ENCODE results near the gene NLK. TPM values are rescaled to one million over a fixed set of nuclear protein-coding genes. Genes with fewer than 3 reads are reported as not detected.

The NLK gene
- total and polyA plus RNA-seq, 2 of the 13 experiments (the other 11 are each of a cell fraction or from before 2014, with no cell fraction given) = 13.4 to 14.6 TPM

DNA sequence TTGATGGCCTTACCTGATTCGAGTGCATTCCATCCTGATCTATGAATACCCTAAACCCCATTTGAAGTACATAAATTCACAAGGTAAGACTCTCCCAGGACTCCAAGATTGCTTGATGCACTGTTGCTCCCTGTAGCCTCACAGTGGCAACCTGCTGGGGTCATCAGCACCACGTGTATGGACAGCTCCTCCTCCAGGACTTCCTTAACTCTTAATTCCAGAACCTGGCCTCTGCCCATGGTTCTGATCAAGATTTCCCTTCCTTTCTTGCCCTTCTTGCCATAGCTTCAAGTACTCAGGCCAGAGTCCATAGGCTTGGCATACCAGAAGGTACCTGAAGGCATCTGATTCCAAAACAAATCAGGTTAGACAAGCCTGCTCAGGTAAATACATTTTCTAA is 34.0 kb upstream of the NLK start (continued):
- TF ChIP-seq, protein P1, sequence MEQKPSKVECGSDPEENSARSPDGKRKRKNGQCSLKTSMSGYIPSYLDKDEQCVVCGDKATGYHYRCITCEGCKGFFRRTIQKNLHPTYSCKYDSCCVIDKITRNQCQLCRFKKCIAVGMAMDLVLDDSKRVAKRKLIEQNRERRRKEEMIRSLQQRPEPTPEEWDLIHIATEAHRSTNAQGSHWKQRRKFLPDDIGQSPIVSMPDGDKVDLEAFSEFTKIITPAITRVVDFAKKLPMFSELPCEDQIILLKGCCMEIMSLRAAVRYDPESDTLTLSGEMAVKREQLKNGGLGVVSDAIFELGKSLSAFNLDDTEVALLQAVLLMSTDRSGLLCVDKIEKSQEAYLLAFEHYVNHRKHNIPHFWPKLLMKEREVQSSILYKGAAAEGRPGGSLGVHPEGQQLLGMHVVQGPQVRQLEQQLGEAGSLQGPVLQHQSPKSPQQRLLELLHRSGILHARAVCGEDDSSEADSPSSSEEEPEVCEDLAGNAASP (CRISPR knock-in tag; IDR thresholded peaks at IDR 0.05; ENCODE audit: borderline replicate concordance) = 0 out of 2 replicates have a peak, but pooled peaks have one; percentile 58
- TF ChIP-seq, protein P2, sequence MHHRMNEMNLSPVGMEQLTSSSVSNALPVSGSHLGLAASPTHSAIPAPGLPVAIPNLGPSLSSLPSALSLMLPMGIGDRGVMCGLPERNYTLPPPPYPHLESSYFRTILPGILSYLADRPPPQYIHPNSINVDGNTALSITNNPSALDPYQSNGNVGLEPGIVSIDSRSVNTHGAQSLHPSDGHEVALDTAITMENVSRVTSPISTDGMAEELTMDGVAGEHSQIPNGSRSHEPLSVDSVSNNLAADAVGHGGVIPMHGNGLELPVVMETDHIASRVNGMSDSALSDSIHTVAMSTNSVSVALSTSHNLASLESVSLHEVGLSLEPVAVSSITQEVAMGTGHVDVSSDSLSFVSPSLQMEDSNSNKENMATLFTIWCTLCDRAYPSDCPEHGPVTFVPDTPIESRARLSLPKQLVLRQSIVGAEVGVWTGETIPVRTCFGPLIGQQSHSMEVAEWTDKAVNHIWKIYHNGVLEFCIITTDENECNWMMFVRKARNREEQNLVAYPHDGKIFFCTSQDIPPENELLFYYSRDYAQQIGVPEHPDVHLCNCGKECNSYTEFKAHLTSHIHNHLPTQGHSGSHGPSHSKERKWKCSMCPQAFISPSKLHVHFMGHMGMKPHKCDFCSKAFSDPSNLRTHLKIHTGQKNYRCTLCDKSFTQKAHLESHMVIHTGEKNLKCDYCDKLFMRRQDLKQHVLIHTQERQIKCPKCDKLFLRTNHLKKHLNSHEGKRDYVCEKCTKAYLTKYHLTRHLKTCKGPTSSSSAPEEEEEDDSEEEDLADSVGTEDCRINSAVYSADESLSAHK (CRISPR knock-in tag; IDR thresholded peaks at IDR 0.05; ENCODE audit: borderline replicate concordance) = no peak
- TF ChIP-seq ZNF124 (CRISPR knock-in tag; IDR thresholded peaks at IDR 0.05) = no peak
- TF ChIP-seq ZNF451 (CRISPR knock-in tag; IDR thresholded peaks at IDR 0.05) = no peak

DNA sequence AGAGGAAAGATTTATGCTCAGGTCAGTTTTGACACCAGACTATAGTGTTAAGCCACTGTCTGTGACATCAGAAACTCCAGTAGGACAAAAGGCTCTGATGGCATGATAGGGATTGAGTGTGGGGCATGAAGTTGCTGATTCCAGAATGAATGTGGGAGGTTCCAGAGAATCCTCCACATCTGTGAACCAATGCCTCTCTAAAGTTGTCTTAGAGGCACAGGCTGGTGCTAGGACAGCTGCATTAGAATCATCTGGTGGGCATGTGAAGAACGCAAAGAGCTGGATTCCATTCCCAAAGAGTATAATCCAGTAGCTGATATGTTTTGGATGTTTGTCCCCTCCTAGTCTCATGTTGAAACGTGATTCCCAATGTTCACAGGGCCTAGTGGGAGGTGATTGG is 32.1 kb upstream of the NLK start:
- intact Hi-C loops (cut with micrococcal nuclease; ENCODE audit: unreplicated experiment) = no loop called here
- CTCF ChIA-PET (ENCODE audit: low intra/inter-chr PET ratio, low total read pairs) = no interaction called here
- no peak for DNase-seq (ENCODE audit: low spot score)
- TF ChIP-seq RAD21 (CRISPR knock-in tag; IDR thresholded peaks at IDR 0.05) = no peak
- TF ChIP-seq, protein P3, sequence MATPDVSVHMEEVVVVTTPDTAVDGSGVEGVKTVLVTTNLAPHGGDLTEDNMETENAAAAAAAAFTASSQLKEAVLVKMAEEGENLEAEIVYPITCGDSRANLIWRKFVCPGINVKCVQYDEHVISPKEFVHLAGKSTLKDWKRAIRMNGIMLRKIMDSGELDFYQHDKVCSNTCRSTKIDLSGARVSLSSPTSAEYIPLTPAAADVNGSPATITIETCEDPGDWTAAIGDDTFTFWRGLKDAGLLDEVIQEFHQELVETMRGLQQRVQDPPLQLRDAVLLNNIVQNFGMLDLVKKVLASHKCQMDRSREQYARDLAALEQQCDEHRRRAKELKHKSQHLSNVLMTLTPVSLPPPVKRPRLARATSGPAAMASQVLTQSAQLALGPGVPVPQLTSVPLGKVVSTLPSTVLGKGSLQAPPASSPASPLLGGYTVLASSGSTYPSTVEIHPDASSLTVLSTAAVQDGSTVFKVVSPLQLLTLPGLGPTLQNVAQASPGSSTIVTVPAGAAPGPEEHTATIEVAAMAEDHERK (CRISPR knock-in tag; IDR thresholded peaks at IDR 0.05; ENCODE audit: low read depth) = no peak
- no peak for TF ChIP-seq SMC3 (IDR thresholded peaks at IDR 0.05; ENCODE audit: low read length)
- no peak for TF ChIP-seq TBL1XR1 (IDR thresholded peaks at IDR 0.05; ENCODE audit: borderline replicate concordance, low read length, partially characterized antibody)
- TF ChIP-seq POGZ (CRISPR knock-in tag; IDR thresholded peaks at IDR 0.05) = no peak
- no peak for TF ChIP-seq ZBTB3 (CRISPR knock-in tag; IDR thresholded peaks at IDR 0.05; ENCODE audit: borderline replicate concordance, low read depth)
- TF ChIP-seq NFE2L1 (CRISPR knock-in tag; IDR thresholded peaks at IDR 0.05; ENCODE audit: borderline replicate concordance) = no peak
- TF ChIP-seq, protein P4, sequence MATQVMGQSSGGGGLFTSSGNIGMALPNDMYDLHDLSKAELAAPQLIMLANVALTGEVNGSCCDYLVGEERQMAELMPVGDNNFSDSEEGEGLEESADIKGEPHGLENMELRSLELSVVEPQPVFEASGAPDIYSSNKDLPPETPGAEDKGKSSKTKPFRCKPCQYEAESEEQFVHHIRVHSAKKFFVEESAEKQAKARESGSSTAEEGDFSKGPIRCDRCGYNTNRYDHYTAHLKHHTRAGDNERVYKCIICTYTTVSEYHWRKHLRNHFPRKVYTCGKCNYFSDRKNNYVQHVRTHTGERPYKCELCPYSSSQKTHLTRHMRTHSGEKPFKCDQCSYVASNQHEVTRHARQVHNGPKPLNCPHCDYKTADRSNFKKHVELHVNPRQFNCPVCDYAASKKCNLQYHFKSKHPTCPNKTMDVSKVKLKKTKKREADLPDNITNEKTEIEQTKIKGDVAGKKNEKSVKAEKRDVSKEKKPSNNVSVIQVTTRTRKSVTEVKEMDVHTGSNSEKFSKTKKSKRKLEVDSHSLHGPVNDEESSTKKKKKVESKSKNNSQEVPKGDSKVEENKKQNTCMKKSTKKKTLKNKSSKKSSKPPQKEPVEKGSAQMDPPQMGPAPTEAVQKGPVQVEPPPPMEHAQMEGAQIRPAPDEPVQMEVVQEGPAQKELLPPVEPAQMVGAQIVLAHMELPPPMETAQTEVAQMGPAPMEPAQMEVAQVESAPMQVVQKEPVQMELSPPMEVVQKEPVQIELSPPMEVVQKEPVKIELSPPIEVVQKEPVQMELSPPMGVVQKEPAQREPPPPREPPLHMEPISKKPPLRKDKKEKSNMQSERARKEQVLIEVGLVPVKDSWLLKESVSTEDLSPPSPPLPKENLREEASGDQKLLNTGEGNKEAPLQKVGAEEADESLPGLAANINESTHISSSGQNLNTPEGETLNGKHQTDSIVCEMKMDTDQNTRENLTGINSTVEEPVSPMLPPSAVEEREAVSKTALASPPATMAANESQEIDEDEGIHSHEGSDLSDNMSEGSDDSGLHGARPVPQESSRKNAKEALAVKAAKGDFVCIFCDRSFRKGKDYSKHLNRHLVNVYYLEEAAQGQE (IDR thresholded peaks at IDR 0.05; ENCODE audit: borderline replicate concordance in 1 of 2, low read depth in 1 of 2, low read length in 2 of 2) = no peak
- no peak for TF ChIP-seq ZBTB42 (CRISPR knock-in tag; IDR thresholded peaks at IDR 0.05)
- no peak for TF ChIP-seq ZNF570 (CRISPR knock-in tag; IDR thresholded peaks at IDR 0.05; ENCODE audit: borderline replicate concordance)

More for the DNA sequence above, 32.1 kb upstream of the NLK start:
- in situ Hi-C loops (cut with HindIII; ENCODE audit: extremely low pct_ligation_motif_present, low pct_unique_long_range_greater_than_20kb) = no loop called here
- Histone ChIP-seq H3K9ac (ENCODE audit: insufficient read depth, low read depth, low read length) (no peak overlapping the region), H3K27me3 (ENCODE audit: control insufficient read depth in 1 of 2, insufficient read depth in 2 of 2, low read length in 2 of 2) (no peaks in the 10 kb centered on the region), H3K4me1 (ENCODE audit: insufficient read depth, low read length) (no peaks in the 10 kb centered on the region), H4K20me1 (ENCODE audit: insufficient read depth, low read length) (no peaks in the 10 kb centered on the region), H3K4me3 (replicated peaks in 1 of 3; ENCODE audit: insufficient read depth in 1 of 3, low read depth in 2 of 3, low read length in 3 of 3) (no peak overlapping the region), H2AFZ (ENCODE audit: low read length) (no peak overlapping the region), H3K9me3 (ENCODE audit: low read length) (no peaks in the 10 kb centered on the region), H3K36me3 (replicated peaks in 1 of 2; ENCODE audit: control insufficient read depth in 1 of 2, insufficient read depth in 2 of 2, low read length in 2 of 2) (no peaks in the 10 kb centered on the region), H3K79me2 (ENCODE audit: insufficient read depth, low read length) (no peaks in the 10 kb centered on the region), H3K4me2 (ENCODE audit: low read depth, low read length) (no peak overlapping the region), H3K27ac (ENCODE audit: extremely low read length, insufficient read depth, low read length) (no peak overlapping the region)
- 0% methylated on average over 2 of the region's 2 CpGs for WGBS (ENCODE audit: low lambda C conversion rate)
- BruUV-seq (replicated peaks) = no TSS peak
- FAIRE-seq (no peak), ATAC-seq (no peak)
- POLR2A ChIA-PET = no interaction called here
